Neural cell (in vitro differentiated cells): Measurements from ENCODE around the gene ITGB5.

Experiments
- CTCF ChIP-seq: fragments of 450-650 bp; IDR thresholded peaks from 2 replicates; pipeline ENCODE4 v1.5.1; 2014; ENCODE audit warnings: antibody characterized with exemption, mild to moderate bottlenecking, moderate library complexity; ENCODE audit not compliant: poor library complexity, severe bottlenecking
- EP300 ChIP-seq: fragments of 450-650 bp; conservative IDR thresholded peaks from 2 replicates; pipeline ENCODE4 v1.6.1; 2014; ENCODE audit warnings: antibody characterized with exemption, mild to moderate bottlenecking, moderate library complexity; ENCODE audit not compliant: poor library complexity, severe bottlenecking
- EZH2 ChIP-seq: fragments of 200-600, 300-800 bp; shearing (Covaris generic), sonication (generic); IDR thresholded peaks from 2 replicates; pipeline ENCODE4 v1.6.1; 2014; ENCODE audit warnings: antibody characterized with exemption, low read length, borderline replicate concordance, mild to moderate bottlenecking; ENCODE audit not compliant: insufficient read depth, poor library complexity, severe bottlenecking
- MXI1 ChIP-seq: fragments of 450-650 bp; conservative IDR thresholded peaks from 2 replicates; pipeline ENCODE4 v1.6.1; 2014; ENCODE audit warnings: antibody characterized with exemption, mild to moderate bottlenecking; ENCODE audit not compliant: poor library complexity, severe bottlenecking
- POLR2AphosphoS5 ChIP-seq: IDR thresholded peaks from 2 replicates; pipeline ENCODE4 v1.6.1; 2012
- RAD21 ChIP-seq: fragments of 450-650 bp; conservative IDR thresholded peaks from 2 replicates; pipeline ENCODE4 v1.6.1; 2014; ENCODE audit warnings: antibody characterized with exemption, mild to moderate bottlenecking, moderate library complexity
- REST ChIP-seq: IDR thresholded peaks from 2 replicates; pipeline ENCODE4 v1.6.1; 2012; ENCODE audit warnings: borderline replicate concordance
- SMC3 ChIP-seq: fragments of 450-650 bp; conservative IDR thresholded peaks from 2 replicates; pipeline ENCODE4 v1.6.1; 2014; ENCODE audit warnings: antibody characterized with exemption, mild to moderate bottlenecking, moderate library complexity; ENCODE audit not compliant: poor library complexity
- TAF1 ChIP-seq: IDR thresholded peaks from 2 replicates; pipeline ENCODE4 v1.6.1; 2012; ENCODE audit warnings: low read depth

- TF ChIP-seq CTCF = no peak
- TF ChIP-seq EZH2 = no peak
- no peak for TF ChIP-seq POLR2AphosphoS5
- TF ChIP-seq EP300 = no peak
- no peak for TF ChIP-seq SMC3
- no peak for TF ChIP-seq REST
- TF ChIP-seq TAF1 = no peak
- TF ChIP-seq RAD21 = no peak
- no peak for TF ChIP-seq MXI1
Observed at GRCh38 chr3:124731760-124732159, 155.4 kb downstream of the ITGB5 start.
